GM18907 (cell line): ENCODE measurements around the gene ISM1.
A peak's percentile ranks its signal among the peaks of the same experiment; 100 is the strongest.

Experiments
- ATAC-seq: cut with Tn5 transposase; IDR thresholded peaks from one replicate; pipeline ENCODE4 v1.9.1; 2021; ENCODE audit warnings: mild to moderate bottlenecking, moderate library complexity; ENCODE audit not compliant: unreplicated experiment

The ISM1 gene

DNA sequence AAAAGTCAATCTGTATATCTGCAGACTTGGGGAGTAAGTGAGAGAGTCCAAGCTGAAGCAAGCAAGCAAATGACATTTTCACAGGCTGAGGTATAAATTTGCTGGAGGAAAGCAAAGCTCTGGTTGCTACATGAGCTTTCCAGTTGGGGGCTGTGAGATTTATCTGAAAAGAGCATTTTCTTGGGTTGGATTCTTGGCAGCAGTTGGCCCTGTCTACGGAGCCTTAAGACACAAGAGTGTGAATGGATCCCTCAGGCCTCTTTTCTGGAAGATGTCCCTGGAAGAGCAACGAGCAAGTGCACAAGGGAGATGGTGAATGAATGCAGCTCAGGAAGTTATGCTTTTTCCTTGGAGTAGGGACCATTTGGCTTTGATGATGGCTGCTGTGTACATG is 30.8 kb downstream of the ISM1 start:
- ATAC-seq, result no peak

DNA sequence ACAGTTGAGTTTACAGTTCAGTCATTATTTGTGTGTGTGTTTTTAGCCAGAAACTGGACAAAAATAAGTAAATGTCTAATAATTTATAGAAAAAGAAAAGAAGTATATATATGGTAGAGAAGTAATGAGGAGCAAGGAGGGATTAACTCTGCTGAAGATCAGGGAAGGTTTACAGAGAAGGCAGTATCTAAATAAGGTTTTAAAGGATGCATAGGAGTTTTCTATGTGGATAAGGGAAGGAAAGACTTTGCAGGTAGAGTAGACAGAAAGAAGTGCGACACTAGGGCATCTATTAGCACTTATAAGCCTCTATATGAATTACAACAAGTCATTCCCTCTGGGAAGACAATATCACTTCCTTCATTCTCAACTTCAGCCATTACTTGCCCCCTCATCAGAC is 34.3 kb downstream of the ISM1 start:
- ATAC-seq, result no peak

DNA sequence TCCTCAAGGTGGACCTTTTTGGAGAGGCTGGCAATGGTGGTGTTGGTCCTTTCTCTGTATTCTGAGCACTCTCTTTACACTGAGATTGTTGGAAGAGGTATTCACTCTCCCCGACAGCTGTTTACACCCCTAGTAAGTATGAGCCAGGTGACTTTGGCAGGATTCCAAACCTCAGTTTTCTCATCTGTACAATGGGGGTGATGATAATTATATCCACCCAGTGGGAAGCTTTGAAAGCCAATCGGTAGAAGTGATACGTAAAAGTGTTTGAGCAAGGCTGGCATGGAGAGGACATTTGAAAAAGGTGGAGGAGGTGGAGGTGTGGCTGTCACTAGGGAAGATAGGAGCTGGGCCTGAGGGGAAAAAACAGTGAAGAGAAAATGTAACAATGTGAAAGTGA is 35.5 kb downstream of the ISM1 start:
- no peak for ATAC-seq

DNA sequence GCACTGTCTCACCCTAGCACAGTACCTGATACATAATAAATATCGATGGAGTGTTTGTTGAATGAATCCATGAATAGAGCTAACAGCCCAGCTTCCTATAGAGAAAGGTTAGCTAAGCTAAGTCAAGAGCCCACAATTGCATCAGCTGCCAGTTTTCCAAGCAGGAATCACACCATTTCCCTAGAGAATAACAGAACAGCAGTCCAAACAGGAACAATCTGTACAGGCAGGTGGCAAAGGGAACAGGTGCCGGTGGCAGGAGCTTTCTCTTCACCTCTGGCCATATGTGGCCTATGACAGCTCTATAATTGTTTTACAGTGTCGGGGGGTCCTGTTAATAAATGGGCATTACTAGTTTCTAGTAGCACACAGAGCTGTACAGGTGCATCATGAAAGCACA is 38.8 kb downstream of the ISM1 start:
- no peak for ATAC-seq

DNA sequence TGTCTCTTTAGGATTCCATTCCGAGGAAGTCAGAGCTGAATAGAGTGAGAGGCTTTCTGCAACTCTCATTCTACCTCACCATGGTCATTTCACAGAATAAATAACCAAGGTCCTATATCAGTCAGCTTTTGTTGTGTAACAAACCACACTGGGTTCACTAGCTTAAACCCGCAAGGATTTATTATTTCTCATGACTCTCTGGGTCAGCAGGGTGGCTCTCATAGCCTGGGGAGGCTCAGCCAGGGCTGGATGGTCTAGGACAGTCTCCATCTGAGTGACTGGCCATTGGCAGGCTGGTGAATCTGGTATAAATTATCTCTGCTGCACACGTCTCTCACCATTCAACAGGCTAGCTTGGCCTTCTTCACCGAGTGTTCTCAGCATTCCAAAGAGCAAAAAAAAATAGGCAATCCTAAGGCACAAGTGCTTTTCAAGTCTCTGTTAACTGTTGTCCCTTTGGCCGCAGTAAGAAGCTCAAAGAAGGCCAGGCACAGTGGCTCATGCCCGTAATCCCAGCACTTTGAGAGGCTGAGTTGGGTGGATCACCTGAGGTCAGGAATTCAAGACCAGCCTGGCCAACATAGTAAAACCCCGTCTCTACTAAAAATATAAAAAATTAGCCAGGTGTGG is 39.7 kb downstream of the ISM1 start:
- ATAC-seq, result peak; percentile 63

DNA sequence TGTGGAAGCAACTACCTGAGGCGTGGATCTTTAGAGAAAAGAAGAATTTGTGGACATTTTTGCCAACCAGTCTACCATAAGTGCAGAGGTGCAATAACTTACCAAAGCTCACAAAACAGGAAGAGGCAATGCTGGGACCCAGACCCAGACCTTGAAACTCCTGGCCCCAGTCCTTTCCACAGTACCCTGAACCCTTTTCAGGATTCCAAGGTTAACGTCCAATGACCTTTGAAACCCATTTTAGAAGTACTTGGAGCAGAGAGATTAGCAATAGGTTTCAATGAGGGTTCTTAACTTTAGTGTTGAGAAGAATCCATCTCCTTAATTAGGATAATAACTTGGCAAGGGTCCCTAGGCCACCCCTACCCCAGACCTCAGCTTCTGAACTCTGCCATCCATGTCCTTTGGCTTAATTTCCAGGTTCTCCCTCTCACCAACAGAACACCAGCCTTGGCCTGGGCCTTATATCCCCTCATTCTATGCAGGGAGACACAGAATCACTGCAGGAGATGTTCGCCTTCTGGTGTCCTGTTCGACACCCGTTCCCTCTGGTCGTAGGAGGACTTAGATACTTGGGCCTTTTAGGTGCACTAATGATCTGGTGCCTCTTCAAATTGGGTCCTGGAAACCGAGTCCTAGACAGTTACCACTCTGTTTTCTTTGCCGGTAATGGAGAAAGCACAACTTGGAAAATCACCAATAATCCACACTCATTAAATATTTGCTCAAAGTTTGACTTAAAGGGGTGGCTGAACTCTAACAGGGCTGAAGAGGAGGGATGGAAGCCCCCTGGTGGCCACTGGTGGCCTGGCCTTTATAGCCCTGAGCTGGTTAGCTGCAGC is 40.6 kb downstream of the ISM1 start:
- ATAC-seq, result peak; percentile 62

DNA sequence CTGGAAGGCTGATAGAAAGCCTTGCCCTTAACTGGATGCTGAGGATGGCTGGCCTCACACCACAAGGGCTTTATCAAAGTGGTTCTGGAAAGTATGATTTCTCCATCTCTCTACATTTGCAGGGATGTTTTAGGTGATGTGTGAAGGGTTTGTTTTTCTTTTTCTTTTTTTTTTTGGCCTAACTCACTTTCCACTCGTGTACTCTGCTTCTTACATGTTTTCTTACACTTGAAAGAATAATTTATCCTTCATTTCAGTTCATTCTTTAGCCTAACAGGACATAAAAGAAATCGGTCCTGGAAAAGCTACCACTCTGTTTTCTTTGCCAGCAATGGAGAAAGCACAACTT is 41.2 kb downstream of the ISM1 start:
- ATAC-seq, result no peak

DNA sequence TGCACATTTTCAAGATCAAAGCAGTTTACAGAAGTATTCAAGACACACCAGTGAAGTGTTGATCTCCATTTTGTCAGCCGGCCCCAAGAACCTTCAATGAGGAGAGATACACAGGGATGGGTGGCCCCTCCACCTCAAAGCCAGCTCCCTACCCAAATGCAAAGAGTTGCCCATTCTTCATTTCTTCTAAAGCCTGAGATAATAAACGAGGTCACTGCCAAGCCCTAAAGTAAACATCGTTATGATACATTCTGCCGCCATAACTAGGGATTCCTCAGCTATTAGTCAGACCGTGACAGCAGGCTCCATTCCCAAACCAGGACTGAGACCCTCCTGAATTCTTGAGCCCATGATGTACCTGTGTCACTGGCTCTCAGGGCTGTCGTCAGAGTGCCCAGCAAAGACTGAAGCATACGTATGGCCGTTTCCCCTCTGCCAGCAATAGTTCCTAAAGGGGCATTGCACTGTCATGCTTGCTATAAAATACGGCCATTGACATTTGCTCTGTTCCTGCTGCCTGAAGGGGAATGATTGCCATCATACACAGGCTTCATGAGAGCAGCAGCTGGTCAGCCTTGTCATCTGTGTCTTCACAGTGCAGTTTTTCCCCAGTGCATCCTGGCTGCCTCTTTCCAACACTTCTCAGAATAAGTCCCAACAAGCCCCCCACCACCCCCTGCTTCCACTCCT is 41.7 kb downstream of the ISM1 start:
- no peak for ATAC-seq

DNA sequence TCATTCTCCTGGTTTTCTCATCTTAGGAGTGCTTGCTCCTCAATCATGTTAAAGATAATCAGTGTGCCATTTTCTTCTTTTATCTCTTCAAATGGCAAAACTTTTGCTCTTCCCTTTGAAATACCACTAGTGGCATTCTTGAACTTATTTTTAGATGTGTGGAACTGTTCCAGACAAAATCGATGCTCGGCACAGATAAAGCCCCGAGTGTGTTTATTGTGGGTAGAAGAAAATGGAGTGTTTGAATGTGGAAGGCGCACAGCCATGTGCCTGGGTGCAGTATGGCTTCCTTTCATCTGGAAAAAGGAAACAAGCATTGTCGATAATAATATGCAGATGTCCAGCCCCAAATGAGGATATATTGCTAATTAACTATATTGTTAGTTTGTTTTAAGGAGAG is 42.4 kb downstream of the ISM1 start:
- no peak for ATAC-seq

DNA sequence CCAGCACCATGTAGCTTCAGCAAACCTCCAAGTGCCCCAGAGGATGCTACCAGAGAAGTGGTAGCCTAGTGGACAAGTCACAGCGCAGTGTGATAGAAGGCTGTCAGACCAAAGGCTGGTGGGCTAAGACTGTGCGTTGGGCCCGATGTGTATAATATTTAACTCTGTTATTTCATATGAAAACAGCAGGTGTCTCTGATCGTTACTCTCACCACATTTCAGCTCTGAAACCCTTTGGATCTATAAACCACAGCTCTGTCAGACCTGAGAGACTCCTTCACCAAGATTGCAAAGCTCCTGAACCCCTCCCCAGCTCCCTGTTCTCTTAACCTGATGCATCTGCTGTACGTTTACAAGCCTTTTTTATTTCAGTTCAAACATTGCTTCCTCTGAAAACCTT is 43.8 kb downstream of the ISM1 start:
- peak; percentile 41 for ATAC-seq

DNA sequence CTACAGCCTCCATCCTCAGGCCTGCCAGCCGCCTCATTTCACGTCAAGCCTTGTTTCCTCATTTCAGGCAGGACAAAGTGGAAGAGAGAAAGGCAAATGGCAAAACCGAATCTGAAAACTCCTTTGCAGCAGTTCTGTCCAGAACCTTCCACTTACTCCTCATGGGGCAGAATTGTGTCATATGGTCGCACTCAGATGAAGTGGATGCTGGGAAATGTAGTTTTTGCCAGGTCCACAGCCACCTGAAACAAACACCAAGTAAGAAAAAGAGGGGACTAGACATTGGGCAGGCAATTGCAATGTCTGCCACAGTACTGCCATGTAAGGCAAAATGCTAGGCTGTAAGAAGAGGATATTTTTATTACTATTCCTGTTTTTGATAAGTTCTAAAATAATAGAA is 44.9 kb downstream of the ISM1 start:
- no peak for ATAC-seq

DNA sequence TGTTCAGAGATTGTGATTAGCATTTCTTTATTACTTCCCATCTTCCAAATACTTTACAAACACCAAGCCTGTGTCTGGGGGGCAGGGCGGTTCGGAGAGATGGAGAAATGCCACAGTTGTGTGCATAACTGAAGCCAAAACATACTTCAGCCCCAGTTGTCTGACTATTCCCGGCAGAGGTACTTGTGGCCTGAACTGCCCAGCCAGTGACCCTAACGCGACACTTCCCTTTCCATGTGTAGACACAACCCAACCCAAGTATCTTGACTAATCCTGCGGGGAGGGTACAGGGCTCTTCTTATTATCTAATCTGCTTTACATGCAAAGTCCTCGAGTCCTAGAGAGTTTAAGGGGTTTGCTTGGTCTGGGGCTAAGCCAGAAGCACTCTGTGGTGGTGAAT is 46.2 kb downstream of the ISM1 start:
- no peak for ATAC-seq

DNA sequence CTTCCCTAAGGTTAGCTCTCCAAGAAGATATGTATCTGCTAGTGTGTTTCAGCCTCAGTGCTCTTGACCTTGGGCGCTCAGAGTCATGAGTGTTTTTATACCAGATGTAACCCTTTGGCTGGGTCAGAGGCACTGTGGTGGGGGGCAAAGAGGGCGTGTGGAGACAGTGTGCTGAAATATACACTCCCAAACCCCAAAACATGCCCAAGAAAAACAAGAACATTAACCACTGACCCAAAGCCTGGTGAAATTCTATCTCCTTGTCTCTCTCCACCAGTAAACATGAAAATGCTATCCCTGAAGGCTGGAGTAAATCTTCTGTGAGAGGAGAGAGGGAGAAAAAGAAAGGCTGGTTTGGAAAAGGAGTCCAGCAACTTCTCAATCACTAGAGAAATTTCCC is 47.9 kb downstream of the ISM1 start:
- ATAC-seq, result no peak

DNA sequence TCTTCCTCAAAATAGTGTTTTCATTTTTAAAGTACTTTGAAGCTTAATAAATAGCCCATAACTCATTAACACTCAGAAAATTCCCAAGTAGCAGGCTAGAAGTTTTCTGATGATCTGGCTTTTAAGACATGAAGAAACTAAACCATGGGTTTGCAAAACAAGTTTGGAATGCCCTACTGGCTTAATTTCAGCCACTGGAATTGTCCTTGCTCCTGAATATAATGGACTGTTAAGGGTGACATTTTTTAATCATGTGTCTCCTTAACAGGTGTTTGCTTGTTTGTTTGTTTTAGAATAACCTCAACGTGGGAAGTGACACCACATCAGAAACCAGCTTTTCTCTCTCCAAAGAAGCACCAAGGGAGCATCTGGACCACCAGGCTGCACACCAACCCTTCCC is 49.1 kb downstream of the ISM1 start:
- ATAC-seq, result no peak

DNA sequence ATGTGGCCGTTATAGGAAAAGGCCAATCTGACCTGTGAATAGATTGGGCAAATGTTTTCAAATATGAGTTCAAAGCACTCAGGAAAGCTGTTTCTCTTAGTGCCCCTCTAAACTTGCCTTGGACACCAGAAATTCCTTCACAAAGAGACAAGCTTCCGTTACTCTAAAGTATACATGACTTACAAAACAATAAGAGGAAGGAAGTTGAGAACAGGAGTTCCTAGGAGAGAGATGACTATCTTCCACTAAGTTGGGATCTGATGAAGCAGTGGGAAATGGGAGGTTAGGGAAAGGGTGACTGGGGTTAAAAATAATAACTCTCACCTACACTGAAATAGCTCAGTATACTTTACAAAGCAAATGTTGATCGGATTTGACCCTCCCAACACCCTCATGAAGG is 50.0 kb downstream of the ISM1 start:
- no peak for ATAC-seq

DNA sequence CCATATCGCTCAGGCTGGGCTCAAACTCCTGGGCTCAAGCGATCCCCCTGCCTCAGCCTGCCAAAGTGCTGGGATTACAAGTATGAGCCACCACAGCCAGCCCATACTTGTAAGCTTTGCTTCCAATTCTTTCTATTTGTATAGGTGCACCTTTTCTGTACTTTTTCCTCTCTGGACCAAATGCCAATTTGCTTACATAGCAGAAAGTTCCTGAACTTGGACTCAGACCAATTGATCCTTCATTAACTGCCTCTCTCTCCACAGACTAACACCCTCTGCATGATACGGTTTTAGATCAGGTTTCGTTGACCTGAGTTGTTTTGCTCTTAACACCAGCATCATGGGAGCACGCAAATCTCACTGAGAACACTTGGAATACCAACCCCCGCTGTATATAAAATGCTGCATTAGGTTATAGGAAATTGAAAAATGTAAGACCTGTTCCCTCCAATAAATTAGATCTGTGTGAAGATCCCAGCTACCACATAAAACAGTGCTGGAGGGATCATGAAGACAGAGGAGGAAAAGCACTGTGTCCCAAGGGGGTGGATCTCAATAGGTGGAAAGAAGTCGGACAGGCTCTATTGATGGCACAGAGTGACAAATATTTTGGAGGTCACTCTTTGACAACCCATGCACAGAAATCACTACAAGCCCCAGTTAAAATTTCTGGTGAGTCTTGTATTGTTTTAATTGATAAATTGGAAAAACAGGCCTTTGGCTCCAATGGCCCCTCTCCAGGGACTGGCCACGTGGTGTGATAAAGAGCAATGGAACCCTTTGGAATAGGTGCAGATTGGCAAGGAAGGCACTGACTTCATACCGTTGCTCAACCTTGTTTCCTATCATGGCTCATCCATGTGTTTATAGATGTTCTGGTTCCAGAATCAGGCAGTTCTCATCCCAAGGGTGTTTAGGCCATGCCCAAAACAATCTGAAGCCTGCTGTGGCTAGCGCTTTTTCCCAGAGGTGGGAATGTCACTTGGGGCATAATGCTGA is 51.2 kb downstream of the ISM1 start:
- no peak for ATAC-seq

DNA sequence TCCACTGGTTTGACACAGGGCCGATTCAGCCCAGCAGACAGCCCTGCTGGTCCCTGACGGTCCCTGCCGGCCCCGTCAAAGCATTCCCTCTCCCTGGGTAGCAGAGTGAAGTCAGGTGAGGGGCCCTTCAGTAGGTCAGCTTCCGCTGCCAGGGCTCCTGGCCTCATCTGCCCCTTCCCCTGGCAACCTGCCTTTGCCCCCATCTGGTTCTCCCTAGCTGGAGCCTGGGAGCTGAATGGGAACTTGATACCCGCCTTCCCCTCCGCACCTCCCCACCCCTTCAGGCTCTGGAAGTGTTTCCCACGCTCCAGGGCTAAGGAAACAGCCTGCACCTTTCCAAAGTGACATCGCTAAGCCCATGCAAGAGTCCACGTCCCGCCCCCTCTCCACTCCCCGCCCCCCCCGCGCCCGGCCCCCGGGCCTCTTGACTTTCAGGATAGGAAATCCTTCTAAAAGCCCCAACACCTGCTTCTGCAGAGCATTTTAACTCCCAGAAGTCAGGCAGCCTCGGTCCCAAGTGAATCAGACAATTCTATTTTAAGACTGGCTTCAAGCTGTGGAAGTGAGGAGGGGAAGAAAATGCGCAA is 53.3 kb downstream of the ISM1 start:
- ATAC-seq, result no peak

DNA sequence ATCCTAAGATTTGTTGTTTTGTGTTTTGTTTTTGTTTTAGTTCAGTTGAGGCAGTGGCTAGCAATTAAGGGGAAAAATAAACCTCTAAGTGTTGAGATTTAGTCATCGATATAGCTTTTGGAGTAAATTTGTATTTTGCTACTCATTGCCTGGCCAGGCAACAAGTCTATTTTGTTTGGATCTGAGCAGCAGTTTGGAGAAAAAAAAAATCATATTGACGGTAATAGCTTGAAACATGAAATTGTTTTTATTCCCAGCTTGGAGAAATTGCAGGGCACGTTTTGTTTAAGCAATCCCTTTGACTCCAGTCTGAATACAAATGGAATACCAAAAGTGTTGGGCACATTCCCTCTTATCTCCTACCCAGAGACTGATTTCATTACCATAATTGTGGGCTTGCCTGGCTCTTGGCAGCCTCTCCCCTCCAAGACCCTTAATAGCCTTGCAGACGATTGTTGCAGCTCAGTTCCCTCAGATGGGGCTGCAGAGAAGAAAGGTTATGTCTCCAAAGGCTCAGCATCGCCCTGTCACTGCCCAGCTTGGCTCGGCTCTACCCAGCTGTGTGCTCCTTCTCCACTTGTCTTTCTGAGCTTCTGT is 56.0 kb downstream of the ISM1 start:
- no peak for ATAC-seq

DNA sequence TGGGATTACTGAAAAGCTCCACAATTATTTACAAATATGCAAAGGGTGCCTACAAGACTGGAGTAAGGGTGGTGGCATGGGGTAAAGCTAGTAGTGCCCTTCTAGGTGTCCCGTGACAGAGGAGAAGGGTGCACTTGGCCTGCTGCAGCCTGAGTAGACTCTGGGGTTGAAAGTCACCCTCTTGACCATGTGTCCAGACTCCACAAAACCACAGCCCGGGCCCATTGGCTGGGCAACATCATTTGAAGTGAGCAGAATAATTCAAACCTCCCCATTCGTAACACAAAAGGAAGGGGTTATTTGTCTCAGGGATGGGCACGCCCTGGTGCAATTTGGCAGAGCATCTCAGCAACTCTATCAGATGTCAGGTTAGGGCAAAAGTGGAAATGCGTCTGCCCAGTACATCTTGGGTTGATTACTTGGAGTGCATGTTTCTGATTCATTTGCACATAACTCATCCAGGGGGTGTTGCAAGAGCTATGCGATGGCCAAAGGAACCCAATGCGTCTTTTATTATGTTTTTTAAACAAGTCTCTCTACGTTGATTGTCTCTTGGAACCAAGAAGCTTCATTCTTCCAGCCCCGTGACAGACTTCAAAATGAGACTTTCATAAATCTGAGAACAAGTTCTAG is 56.7 kb downstream of the ISM1 start:
- ATAC-seq, result no peak
